ENCODE data around the gene TIE1.

Gene TIE1

DNA sequence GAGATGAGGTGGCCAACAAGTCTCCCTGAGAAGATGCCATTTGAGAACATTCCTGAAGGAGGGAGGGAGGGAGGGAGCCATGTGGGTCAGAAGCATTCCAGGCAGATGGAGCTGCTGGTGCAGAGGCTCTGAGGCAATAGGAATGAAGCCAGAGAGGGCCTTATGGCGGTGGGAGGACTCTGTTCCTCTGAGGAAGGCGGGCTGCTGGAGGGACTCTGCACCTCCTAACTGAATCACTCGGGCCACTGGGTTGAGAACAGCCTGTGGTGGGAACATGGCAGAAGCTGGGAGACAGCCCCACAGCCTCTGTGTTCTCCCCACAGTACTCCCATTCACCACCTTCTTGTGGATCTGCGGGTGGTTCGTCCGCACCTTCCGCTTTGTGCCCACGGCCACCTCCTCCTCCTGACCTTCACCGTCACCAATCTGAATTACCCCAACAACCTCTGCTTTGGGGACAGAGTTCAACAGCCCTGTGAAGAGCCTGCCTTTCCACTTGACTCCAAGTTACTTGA is 33.4 kb upstream of the TIE1 start:
- Histone ChIP-seq H3K9ac (ENCODE audit: low read depth, low read length) (no peak overlapping the region), H3K27me3 (ENCODE audit: control insufficient read depth, insufficient read depth, low read length) (no peaks in the 10 kb centered on the region), H3K27ac (ENCODE audit: low read depth, low read length) (no peak overlapping the region), H3K4me1 (ENCODE audit: control insufficient read depth, insufficient read depth, low read length) (peaks cover 19% of the 10 kb centered on the region), H3K4me3 (ENCODE audit: low read depth, low read length) (no peak overlapping the region), H3K36me3 (ENCODE audit: control insufficient read depth, insufficient read depth, low read length) (no peaks in the 10 kb centered on the region), H3K9me3 (ENCODE audit: control insufficient read depth, insufficient read depth, low read length) (peaks cover 15% of the 10 kb centered on the region)

GRCh38 chr1:43267818-43268425 is 32.9 kb upstream of the TIE1 start:
- Histone ChIP-seq H3K36me3 (ENCODE audit: control insufficient read depth, insufficient read depth, low read length) (no peaks in the 10 kb centered on the region), H3K9me3 (ENCODE audit: control insufficient read depth, insufficient read depth, low read length) (peaks cover 10% of the 10 kb centered on the region), H3K9ac (ENCODE audit: low read depth, low read length) (no peak overlapping the region), H3K27me3 (ENCODE audit: control insufficient read depth, insufficient read depth, low read length) (no peaks in the 10 kb centered on the region), H3K27ac (ENCODE audit: low read depth, low read length) (no peak overlapping the region), H3K4me1 (ENCODE audit: control insufficient read depth, insufficient read depth, low read length) (peaks cover 19% of the 10 kb centered on the region), H3K4me3 (ENCODE audit: low read depth, low read length) (no peak overlapping the region)

DNA sequence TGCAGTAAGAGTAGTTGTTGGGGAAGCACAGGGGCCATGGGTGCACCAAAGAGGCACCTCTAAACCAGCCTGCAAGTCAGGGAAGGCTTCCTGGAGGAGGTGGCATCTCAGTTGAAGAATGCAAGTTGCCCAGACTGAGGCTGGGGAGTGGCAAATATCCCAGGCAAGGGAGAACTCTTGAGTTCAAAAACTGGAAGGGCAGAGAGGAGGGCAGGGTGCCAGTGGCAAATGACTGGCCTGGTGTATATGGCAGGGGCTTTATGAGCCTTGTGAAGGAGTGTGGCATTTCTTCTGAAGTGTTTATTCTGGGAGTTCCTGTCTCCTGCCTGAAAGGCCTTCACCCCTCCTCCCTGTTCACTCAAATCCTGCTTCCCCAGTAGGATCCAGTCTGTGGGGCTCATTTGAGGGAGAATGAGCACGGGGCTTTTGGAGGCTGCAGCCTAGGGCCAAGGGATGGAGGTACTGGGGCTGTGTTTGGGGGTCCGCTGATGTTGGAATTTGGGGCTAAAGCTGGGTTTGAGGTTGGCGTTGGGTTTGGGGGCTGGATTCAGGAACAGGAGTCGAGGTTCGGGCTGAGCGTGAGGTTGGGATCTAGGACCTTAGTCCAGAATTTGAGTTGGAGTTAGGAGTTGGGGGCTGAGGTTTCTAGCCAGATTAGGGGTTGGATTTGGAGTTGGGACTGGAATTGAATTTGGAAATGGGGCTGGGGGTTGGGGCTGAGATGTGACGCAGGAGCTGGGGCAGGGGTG is 31.0 kb upstream of the TIE1 start, which contains the start of gene TMEM125:
Gene TMEM125, plus strand, starts transcription at position 357 of the 749 bp plus-strand sequence. CDS start 2,740 bp downstream, outside the sequence.
- Histone ChIP-seq H3K9ac (ENCODE audit: low read depth, low read length) (peak within 1 kb of the TSS; percentile 59), H3K9me3 (ENCODE audit: control insufficient read depth, insufficient read depth, low read length) (no peaks in the 10 kb centered on the region), H3K36me3 (ENCODE audit: control insufficient read depth, insufficient read depth, low read length) (peaks cover 4% of the 10 kb centered on the region; the same call in 1 of the 2 replicates), H3K27ac (ENCODE audit: low read depth, low read length) (peak within 1 kb of the TSS; percentile 57), H3K4me1 (ENCODE audit: control insufficient read depth, insufficient read depth, low read length) (peaks cover 19% of the 10 kb centered on the region), H3K4me3 (ENCODE audit: low read depth, low read length) (peak within 1 kb of the TSS; percentile 67), H3K27me3 (ENCODE audit: control insufficient read depth, insufficient read depth, low read length) (no peaks in the 10 kb centered on the region)

DNA sequence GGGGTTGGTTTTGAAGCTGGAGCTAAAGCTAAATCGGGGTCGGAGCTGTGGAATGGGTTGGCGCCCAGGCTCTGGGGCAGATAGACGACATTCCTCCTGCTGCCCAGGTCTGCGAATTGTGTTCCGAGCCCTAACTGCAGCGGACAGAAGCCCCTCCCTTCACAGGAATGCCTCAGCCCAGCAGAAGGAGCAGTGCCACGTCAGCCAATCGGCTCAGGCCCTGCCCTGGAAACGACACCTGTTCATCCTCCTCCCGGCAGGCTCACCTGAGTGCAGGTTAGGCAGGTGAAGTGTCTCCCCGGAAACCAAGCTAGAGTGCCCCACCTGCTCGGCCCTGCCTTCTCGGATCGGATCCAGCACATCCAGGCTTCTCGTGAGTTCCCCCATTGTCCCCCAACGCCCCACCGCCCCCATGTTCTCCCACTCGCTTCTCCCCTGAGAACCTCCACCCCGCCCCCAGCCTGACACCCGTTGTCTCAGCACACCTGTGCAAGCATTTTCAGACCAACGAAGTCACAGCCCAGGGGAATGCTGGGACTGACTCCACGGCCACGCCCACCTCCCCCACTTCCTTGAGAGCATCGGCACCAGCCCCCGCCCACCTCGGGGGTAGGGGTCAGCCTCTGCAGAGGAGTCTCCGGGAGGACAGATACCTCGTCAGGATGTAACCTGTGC is 30.2 kb upstream of the TIE1 start:
- Histone ChIP-seq H3K27me3 (ENCODE audit: control insufficient read depth, insufficient read depth, low read length) (no peaks in the 10 kb centered on the region), H3K9me3 (ENCODE audit: control insufficient read depth, insufficient read depth, low read length) (no peaks in the 10 kb centered on the region), H3K36me3 (ENCODE audit: control insufficient read depth, insufficient read depth, low read length) (peaks cover 4% of the 10 kb centered on the region; the same call in 1 of the 2 replicates), H3K27ac (ENCODE audit: low read depth, low read length) (peak overlapping the region; percentile 57), H3K4me1 (ENCODE audit: control insufficient read depth, insufficient read depth, low read length) (peaks cover 19% of the 10 kb centered on the region), H3K9ac (ENCODE audit: low read depth, low read length) (peak overlapping the region; percentile 59), H3K4me3 (ENCODE audit: low read depth, low read length) (peak overlapping the region; percentile 67)

DNA sequence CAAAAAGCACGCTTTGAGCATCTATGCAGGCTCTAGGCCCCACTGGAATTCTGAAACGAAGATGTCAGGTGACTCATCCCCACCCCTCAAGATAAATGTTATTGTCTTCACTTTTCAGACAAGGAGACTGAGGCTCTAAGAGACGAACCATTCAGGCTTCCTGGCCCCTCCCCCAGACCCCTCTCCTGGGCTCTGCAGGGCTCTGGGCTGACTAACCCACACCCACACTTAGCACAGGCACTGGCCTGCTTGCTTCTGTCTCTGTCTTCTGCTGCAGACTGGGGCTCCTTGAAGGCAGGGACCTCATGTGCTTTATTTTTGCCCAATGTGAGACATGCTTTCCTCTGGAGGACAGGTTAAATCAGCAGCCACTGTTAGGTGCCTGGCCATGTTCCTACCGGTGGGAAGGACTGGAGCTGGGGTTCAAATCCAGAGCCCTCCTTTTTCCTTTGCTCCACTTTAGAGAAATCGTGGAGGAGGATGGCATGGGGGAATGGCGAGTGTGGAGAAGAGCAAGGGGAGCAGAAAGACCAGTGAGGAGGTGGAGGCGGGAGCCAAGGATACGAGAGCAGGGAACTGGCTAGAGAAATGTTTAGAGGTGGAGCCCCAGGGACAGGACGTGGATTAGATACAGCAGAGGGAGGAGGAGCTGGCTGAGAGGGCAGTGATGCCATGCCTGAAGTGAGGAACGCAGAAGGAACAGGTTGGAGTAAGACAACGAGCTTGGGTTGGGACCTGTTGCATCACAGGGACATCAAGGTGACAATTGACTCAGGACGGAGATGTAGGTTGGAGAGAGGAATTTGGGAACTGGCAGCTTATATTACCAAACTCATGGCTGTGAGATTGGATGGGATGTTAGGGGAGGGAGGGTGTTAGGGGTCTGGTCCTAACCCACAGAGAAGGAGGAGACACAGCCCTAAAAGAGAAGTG is 29.3 kb upstream of the TIE1 start:
- Histone ChIP-seq H3K4me1 (ENCODE audit: control insufficient read depth, insufficient read depth, low read length) (peaks cover 19% of the 10 kb centered on the region), H3K4me3 (ENCODE audit: low read depth, low read length) (peak overlapping the region; percentile 67), H3K9me3 (ENCODE audit: control insufficient read depth, insufficient read depth, low read length) (no peaks in the 10 kb centered on the region), H3K27me3 (ENCODE audit: control insufficient read depth, insufficient read depth, low read length) (no peaks in the 10 kb centered on the region), H3K36me3 (ENCODE audit: control insufficient read depth, insufficient read depth, low read length) (peaks cover 4% of the 10 kb centered on the region; the same call in 1 of the 2 replicates), H3K9ac (ENCODE audit: low read depth, low read length) (peak overlapping the region; percentile 19), H3K27ac (ENCODE audit: low read depth, low read length) (peak overlapping the region; percentile 57)

- Histone ChIP-seq H3K4me3 (ENCODE audit: low read depth, low read length) (no peak overlapping the region), H3K27ac (ENCODE audit: low read depth, low read length) (no peak overlapping the region), H3K36me3 (ENCODE audit: control insufficient read depth, insufficient read depth, low read length) (peaks cover 4% of the 10 kb centered on the region; the same call in 1 of the 2 replicates), H3K27me3 (ENCODE audit: control insufficient read depth, insufficient read depth, low read length) (no peaks in the 10 kb centered on the region), H3K4me1 (ENCODE audit: control insufficient read depth, insufficient read depth, low read length) (peaks cover 19% of the 10 kb centered on the region), H3K9me3 (ENCODE audit: control insufficient read depth, insufficient read depth, low read length) (no peaks in the 10 kb centered on the region), H3K9ac (ENCODE audit: low read depth, low read length) (no peak overlapping the region)
These were observed 28.6 kb upstream of the TIE1 start for GRCh38 chr1:43272161-43272560.

- no peak overlapping the region for H3K27ac ChIP-seq (ENCODE audit: low read depth, low read length)
- H3K27me3 ChIP-seq (ENCODE audit: control insufficient read depth, insufficient read depth, low read length), result no peaks in the 10 kb centered on the region
- no peaks in the 10 kb centered on the region for H3K9me3 ChIP-seq (ENCODE audit: control insufficient read depth, insufficient read depth, low read length)
- H3K4me3 ChIP-seq (ENCODE audit: low read depth, low read length), result no peak overlapping the region
- H3K9ac ChIP-seq (ENCODE audit: low read depth, low read length), result no peak overlapping the region
- peaks cover 19% of the 10 kb centered on the region for H3K4me1 ChIP-seq (ENCODE audit: control insufficient read depth, insufficient read depth, low read length)
- peaks cover 4% of the 10 kb centered on the region; the same call in 1 of the 2 replicates for H3K36me3 ChIP-seq (ENCODE audit: control insufficient read depth, insufficient read depth, low read length)
These were observed 27.9 kb upstream of the TIE1 start for GRCh38 chr1:43272576-43273571.

DNA sequence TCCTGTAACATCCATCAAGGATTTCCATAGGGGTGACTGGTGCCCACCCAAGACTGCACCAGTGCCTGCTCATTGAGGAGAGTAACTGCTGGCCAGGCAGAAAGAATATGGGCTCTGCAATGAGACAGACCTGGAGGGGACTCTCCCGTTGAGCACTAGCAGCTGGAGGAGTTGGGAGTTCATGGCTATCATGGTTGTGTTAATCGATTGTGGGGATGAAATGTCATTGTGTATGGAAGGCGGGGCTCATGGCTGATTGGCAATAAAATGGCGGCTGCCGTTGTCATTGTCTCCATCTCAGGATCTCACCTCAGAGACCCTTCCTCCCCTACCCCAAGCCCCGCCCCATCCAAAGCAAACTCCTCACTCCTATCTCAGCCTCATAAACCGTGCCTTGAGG is 27.1 kb upstream of the TIE1 start:
- H3K4me3 ChIP-seq (ENCODE audit: low read depth, low read length), result no peak overlapping the region
- peaks cover 4% of the 10 kb centered on the region; the same call in 1 of the 2 replicates for H3K36me3 ChIP-seq (ENCODE audit: control insufficient read depth, insufficient read depth, low read length)
- H3K9me3 ChIP-seq (ENCODE audit: control insufficient read depth, insufficient read depth, low read length), result no peaks in the 10 kb centered on the region
- H3K27ac ChIP-seq (ENCODE audit: low read depth, low read length), result no peak overlapping the region
- peaks cover 19% of the 10 kb centered on the region for H3K4me1 ChIP-seq (ENCODE audit: control insufficient read depth, insufficient read depth, low read length)
- H3K27me3 ChIP-seq (ENCODE audit: control insufficient read depth, insufficient read depth, low read length), result no peaks in the 10 kb centered on the region
- H3K9ac ChIP-seq (ENCODE audit: low read depth, low read length), result no peak overlapping the region

- H3K27me3 ChIP-seq (ENCODE audit: control insufficient read depth, insufficient read depth, low read length), result no peaks in the 10 kb centered on the region
- H3K36me3 ChIP-seq (ENCODE audit: control insufficient read depth, insufficient read depth, low read length), result peaks cover 4% of the 10 kb centered on the region; the same call in 1 of the 2 replicates
- H3K9me3 ChIP-seq (ENCODE audit: control insufficient read depth, insufficient read depth, low read length), result no peaks in the 10 kb centered on the region
- H3K27ac ChIP-seq (ENCODE audit: low read depth, low read length), result no peak overlapping the region
- H3K4me3 ChIP-seq (ENCODE audit: low read depth, low read length), result no peak overlapping the region
- H3K4me1 ChIP-seq (ENCODE audit: control insufficient read depth, insufficient read depth, low read length), result peaks cover 19% of the 10 kb centered on the region
- no peak overlapping the region for H3K9ac ChIP-seq (ENCODE audit: low read depth, low read length)
These were observed 26.5 kb upstream of the TIE1 start for GRCh38 chr1:43274125-43274803.

All from HUES48 (cell line).